ENCODE data around the gene CDH20.

- TF ChIP-seq CTCF (IDR thresholded peaks at IDR 0.05) (no peak), POLR2AphosphoS5 (IDR thresholded peaks at IDR 0.05) (no peak)
Measured at GRCh38 chr18:61583548-61583947, 250.3 kb downstream of the CDH20 start.

All from prostate gland (tissue), 2 donors.